Endothelial cell of umbilical vein (primary cell): ENCODE data around the gene PIANP. TPM values are rescaled to one million over a fixed set of nuclear protein-coding genes. Genes with fewer than 3 reads are reported as not detected.

Experiments used
- BruUV-seq: library from RNA; stranded (reverse); fragments of 400-500 nt; replicated peaks from 2 replicates; lab custom pipeline; 2021; lab: Mats Ljungman, UMichigan
- CTCF ChIA-PET: fragments of 300-600, 350-600 bp; sonication (Branson Sonifier 250); formaldehyde crosslinking; loops from one replicate; lab custom pipeline; 2021; ENCODE audit warnings: antibody characterized with exemption, inconsistent platforms; lab: Charles Lee
- POLR2A ChIA-PET: fragments of 300-600, 350-600 bp; sonication (Branson Sonifier 250); formaldehyde crosslinking; loops from one replicate; lab custom pipeline; 2021; ENCODE audit warnings: antibody characterized with exemption, inconsistent platforms; lab: Charles Lee
- DNase-seq: peaks from one replicate; pipeline ENCODE4 v3.0.0-alpha.2; 2011; ENCODE audit warnings: low read depth, low spot score
- FAIRE-seq: peaks from 2 replicates; lab custom pipeline; 2011; peaks lifted over from hg19 to GRCh38; lab: Jason Lieb, UNC
- H2AFZ ChIP-seq: 2 replicates; pipeline ENCODE4 v1.6.0; 2012; ENCODE audit warnings: low read depth, low read length, control low read depth, inconsistent platforms
- H3K27ac ChIP-seq: 2 replicates; pipeline ENCODE4 v1.5.1; 2011; ENCODE audit warnings: low read depth, mild to moderate bottlenecking, control low read depth, low read length, moderate library complexity; ENCODE audit not compliant: insufficient read depth
- H3K27me3 ChIP-seq, 2 experiments: 2 replicates each; pipeline versions ENCODE4 v1.6.0 to v1.6.1; 2011; ENCODE audit warnings: low read length in 2 of 2, mixed read lengths in 1 of 2; ENCODE audit not compliant: control insufficient read depth in 2 of 2, insufficient read depth in 2 of 2
- H3K36me3 ChIP-seq, 2 experiments: 2 replicates in 1 of 2; 3 replicates in 1 of 2; pipeline ENCODE4 v1.5.1; 2011; ENCODE audit warnings: low read length in 2 of 2, mild to moderate bottlenecking in 1 of 2, moderate library complexity in 1 of 2; ENCODE audit not compliant: control insufficient read depth in 2 of 2, insufficient read depth in 2 of 2; ENCODE audit errors: extremely low read depth in 1 of 2
- H3K4me1 ChIP-seq: 3 replicates; pipeline ENCODE4 v1.5.1; 2011; ENCODE audit warnings: mild to moderate bottlenecking, low read length; ENCODE audit not compliant: control insufficient read depth, insufficient read depth; ENCODE audit errors: extremely low read depth
- H3K4me2 ChIP-seq: 2 replicates; pipeline ENCODE4 v1.6.1; 2011; ENCODE audit warnings: low read length, control low read depth, mixed read lengths; ENCODE audit not compliant: insufficient read depth
- H3K4me3 ChIP-seq, 3 experiments: fragments of 200-600 bp in 1 of 3; sonication (generic), shearing (Covaris generic) in 1 of 3; replicated peaks in 1 of 3; 2 replicates each; pipeline ENCODE4 v1.5.1; 2011 to 2016; ENCODE audit warnings: control low read depth in 3 of 3, low read length in 3 of 3, mild to moderate bottlenecking in 2 of 3, inconsistent platforms in 1 of 3, low read depth in 1 of 3, moderate library complexity in 1 of 3; ENCODE audit not compliant: insufficient read depth in 1 of 3
- H3K79me2 ChIP-seq: 2 replicates; pipeline ENCODE4 v1.6.0; 2012; ENCODE audit warnings: low read length, inconsistent platforms; ENCODE audit not compliant: control insufficient read depth, insufficient read depth
- H3K9ac ChIP-seq: replicated peaks from 2 replicates; pipeline ENCODE3; 2011; ENCODE audit warnings: low read length, control low read depth; ENCODE audit not compliant: insufficient read depth; ENCODE audit errors: extremely low read depth
- H3K9me1 ChIP-seq: replicated peaks from 3 replicates; pipeline ENCODE4 v1.6.0; 2011; ENCODE audit warnings: mild to moderate bottlenecking, low read length; ENCODE audit not compliant: control insufficient read depth, insufficient read depth; ENCODE audit errors: extremely low read depth
- H3K9me3 ChIP-seq: replicated peaks from 2 replicates; pipeline ENCODE4 v1.5.1; 2012; ENCODE audit warnings: low read length, inconsistent platforms; ENCODE audit not compliant: control insufficient read depth, insufficient read depth
- H4K20me1 ChIP-seq: replicated peaks from 2 replicates; pipeline ENCODE3; 2011; ENCODE audit warnings: mild to moderate bottlenecking, low read length; ENCODE audit not compliant: control insufficient read depth, insufficient read depth; ENCODE audit errors: extremely low read depth
- EZH2 ChIP-seq: IDR thresholded peaks from 2 replicates; pipeline ENCODE4 v1.6.1; 2012; ENCODE audit warnings: borderline replicate concordance, low read depth, mild to moderate bottlenecking, moderate library complexity, low read length, inconsistent platforms; ENCODE audit not compliant: severe bottlenecking
- GATA2 ChIP-seq: IDR thresholded peaks from 2 replicates; pipeline ENCODE4 v1.7.0; 2011; ENCODE audit warnings: low read depth, mild to moderate bottlenecking, moderate library complexity, mixed read lengths, low read length; ENCODE audit not compliant: insufficient read length, insufficient read depth
- JUN ChIP-seq: IDR thresholded peaks from 2 replicates; pipeline ENCODE4 v1.6.1; 2011; ENCODE audit warnings: borderline replicate concordance, low read depth; ENCODE audit not compliant: insufficient read length, insufficient read depth
- MYC ChIP-seq: IDR thresholded peaks from one replicate; pipeline ENCODE4 v1.6.1; 2011; ENCODE audit warnings: mild to moderate bottlenecking, low read depth, low read length
- POLR2A ChIP-seq: IDR thresholded peaks from 2 replicates; pipeline ENCODE4 v1.6.1; 2012; ENCODE audit warnings: low read depth, mild to moderate bottlenecking, control low read depth, low read length
- dilution Hi-C: fragments of 300-500 bp; cut with MboI; formaldehyde crosslinking; loops from one replicate; pipeline ENCODE4 v1.15.0; 2019; ENCODE audit warnings: low sequenced_read_pairs; ENCODE audit not compliant: extremely low pct_ligation_motif_present
- intact Hi-C: fragments of 100-400 bp; cut with micrococcal nuclease; formaldehyde crosslinking; loops from one replicate; pipeline ENCODE4 v1.10.0; 2022
- polyA plus RNA-seq, 4 experiments: library from polyadenylated mRNA; depleted of rRNA in 3 of 4; stranded (reverse) in 3 of 4; unstranded in 1 of 4; fragments of >200 nt; gene quantifications; 2 replicates each; pipeline versions ENCODE4 v1.2.1 to v1.2.3, GENCODE V29; 2011 to 2012; ENCODE audit warnings: missing spikeins in 1 of 4
- total RNA-seq: library from RNA; stranded (reverse); gene quantifications from 2 replicates; pipeline ENCODE4 v1.2.3, GENCODE V29; 2021
- TF ChIP-seq, protein P1 (sequence below), 2 donors: IDR thresholded peaks; 1 replicate in 1 of 2; 2 replicates in 1 of 2; pipeline ENCODE4 v1.5.1; 2011; ENCODE audit warnings: low read length in 2 of 2, mild to moderate bottlenecking in 2 of 2, moderate library complexity in 2 of 2, control low read depth in 1 of 2, inconsistent platforms in 1 of 2, low read depth in 1 of 2; ENCODE audit not compliant: insufficient read depth in 1 of 2; ENCODE audit errors: extremely low read depth in 1 of 2
- TF ChIP-seq, protein P2 (sequence below): IDR thresholded peaks from 2 replicates; pipeline ENCODE4 v1.6.1; 2011; ENCODE audit not compliant: insufficient read depth, insufficient read length

PIANP gene
- total and polyA plus RNA-seq, 2 donors (not counting 3 experiments of a cell fraction or from before 2014, with no cell fraction given): 0.10 to 0.55 TPM

DNA sequence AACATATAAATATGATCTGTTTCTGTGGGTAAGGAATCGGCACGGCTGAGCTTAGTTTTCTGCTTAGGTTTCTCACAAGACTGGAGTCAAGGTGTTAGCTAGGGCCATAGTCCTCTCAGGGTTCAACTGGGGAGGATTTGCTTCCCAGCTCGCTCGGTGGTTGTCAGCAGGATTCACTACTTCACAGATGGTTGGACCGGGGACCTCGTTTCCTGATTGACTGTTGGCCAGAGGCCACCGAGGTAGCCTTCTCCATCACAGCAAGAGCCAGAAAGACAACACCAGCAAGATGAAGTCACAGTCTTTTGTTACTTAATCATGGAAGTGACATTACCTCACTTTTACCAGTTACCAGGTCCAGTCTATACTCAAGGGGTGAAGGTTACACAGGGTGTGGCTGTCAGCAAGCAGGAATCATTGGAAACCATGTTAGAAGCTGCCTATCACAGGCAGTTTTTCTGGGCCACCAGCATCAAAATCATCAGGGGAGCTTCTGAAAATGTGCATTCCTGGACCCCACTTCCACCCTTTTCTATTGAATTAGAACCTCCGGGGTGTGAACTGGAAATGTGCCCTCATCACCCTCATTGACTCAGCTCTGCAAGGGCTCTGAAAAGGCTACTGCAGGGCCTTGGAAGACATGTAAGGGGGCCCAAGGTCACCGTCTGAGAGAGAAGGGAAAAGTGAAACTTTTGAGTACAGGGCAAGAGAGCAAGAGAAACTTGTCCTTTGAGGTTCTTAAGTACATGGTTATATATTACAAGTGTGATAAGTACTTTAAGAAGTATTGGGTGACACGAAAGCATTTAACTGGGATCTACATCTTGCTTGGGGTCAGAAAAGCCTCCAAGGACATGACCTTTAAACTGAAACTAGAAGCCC lies 34.1 kb upstream of the PIANP start:
- H3K4me2 ChIP-seq: no peak overlapping the region
- H3K9ac ChIP-seq: no peak overlapping the region
- DNase-seq: no peak
- H3K27ac ChIP-seq: no peak overlapping the region
- H3K4me1 ChIP-seq: no peaks in the 10 kb centered on the region
- CTCF ChIA-PET: interaction anchor here (0.6 to 2.2 kb wide), 8 partner anchors 10 to 91 kb away, joined by 3 to 10 read pairs (median 5); partner anchors contain the start of genes COPS7A, MLF2 and PTMS
- no peak for FAIRE-seq
- peaks cover 5 to 15% of the 10 kb centered on the region in 2 experiments for H3K36me3 ChIP-seq
- POLR2A ChIA-PET: no interaction called here
- no TSS peak for BruUV-seq
- intact Hi-C loops: loop anchor here (1.0 kb wide), 3 partner anchors 19 to 91 kb away; partner anchors contain the start of gene MLF2
- no peak for TF ChIP-seq EZH2
- TF ChIP-seq MYC: no peak
- TF ChIP-seq POLR2A: no peak
- TF ChIP-seq JUN: no peak
- TF ChIP-seq, protein P1, sequence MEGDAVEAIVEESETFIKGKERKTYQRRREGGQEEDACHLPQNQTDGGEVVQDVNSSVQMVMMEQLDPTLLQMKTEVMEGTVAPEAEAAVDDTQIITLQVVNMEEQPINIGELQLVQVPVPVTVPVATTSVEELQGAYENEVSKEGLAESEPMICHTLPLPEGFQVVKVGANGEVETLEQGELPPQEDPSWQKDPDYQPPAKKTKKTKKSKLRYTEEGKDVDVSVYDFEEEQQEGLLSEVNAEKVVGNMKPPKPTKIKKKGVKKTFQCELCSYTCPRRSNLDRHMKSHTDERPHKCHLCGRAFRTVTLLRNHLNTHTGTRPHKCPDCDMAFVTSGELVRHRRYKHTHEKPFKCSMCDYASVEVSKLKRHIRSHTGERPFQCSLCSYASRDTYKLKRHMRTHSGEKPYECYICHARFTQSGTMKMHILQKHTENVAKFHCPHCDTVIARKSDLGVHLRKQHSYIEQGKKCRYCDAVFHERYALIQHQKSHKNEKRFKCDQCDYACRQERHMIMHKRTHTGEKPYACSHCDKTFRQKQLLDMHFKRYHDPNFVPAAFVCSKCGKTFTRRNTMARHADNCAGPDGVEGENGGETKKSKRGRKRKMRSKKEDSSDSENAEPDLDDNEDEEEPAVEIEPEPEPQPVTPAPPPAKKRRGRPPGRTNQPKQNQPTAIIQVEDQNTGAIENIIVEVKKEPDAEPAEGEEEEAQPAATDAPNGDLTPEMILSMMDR (IDR thresholded peaks at IDR 0.05; ENCODE audit: extremely low read depth in 1 of 2, insufficient read depth in 1 of 2, low read depth in 1 of 2, low read length in 2 of 2): no peak
- no peak for TF ChIP-seq GATA2
- TF ChIP-seq, protein P2, sequence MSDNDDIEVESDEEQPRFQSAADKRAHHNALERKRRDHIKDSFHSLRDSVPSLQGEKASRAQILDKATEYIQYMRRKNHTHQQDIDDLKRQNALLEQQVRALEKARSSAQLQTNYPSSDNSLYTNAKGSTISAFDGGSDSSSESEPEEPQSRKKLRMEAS: no peak
- H2AFZ ChIP-seq: no peak overlapping the region
- no peaks in the 10 kb centered on the region for H4K20me1 ChIP-seq
- dilution Hi-C loops: no loop called here
- no peak overlapping the region for H3K4me3 ChIP-seq
- H3K9me3 ChIP-seq: no peaks in the 10 kb centered on the region
- no peaks in the 10 kb centered on the region for H3K27me3 ChIP-seq
- no peaks in the 10 kb centered on the region for H3K9me1 ChIP-seq
- H3K79me2 ChIP-seq: no peaks in the 10 kb centered on the region
